Medulla oblongata (tissue), 1 donor: Measurements from ENCODE around the gene GRIN3A.

Source experiments
- DNase-seq: peaks from one replicate; pipeline ENCODE4 v3.0.0-alpha.2; 2015; ENCODE audit errors: extremely low spot score

The GRIN3A gene

GRCh38 chr9:101705135-101705661 lies 33.2 kb downstream of the GRIN3A start:
- peak; percentile 40 for DNase-seq

- no peak for DNase-seq
These were observed 36.2 kb downstream of the GRIN3A start for GRCh38 chr9:101702257-101702656.

GRCh38 chr9:101693546-101694336 lies 44.7 kb downstream of the GRIN3A start:
- no peak for DNase-seq

- DNase-seq = no peak
These were observed 46.8 kb downstream of the GRIN3A start for GRCh38 chr9:101691657-101692056.

GRCh38 chr9:101689039-101689438 lies 49.4 kb downstream of the GRIN3A start:
- no peak for DNase-seq

- no peak for DNase-seq
These were observed 53.8 kb downstream of the GRIN3A start for GRCh38 chr9:101684665-101685064.

- no peak for DNase-seq
These were observed 55.2 kb downstream of the GRIN3A start for GRCh38 chr9:101683236-101683635.

- DNase-seq = no peak
These were observed 60.6 kb downstream of the GRIN3A start for GRCh38 chr9:101677861-101678260.

GRCh38 chr9:101675341-101675740 lies 63.1 kb downstream of the GRIN3A start:
- DNase-seq = no peak

GRCh38 chr9:101674165-101674564 lies 64.3 kb downstream of the GRIN3A start:
- peak; percentile 28 for DNase-seq

- peak; percentile 10 for DNase-seq
These were observed 64.8 kb downstream of the GRIN3A start for GRCh38 chr9:101673642-101674041.

- DNase-seq = no peak
These were observed 66.9 kb downstream of the GRIN3A start for GRCh38 chr9:101671567-101671966.

GRCh38 chr9:101668421-101668820 lies 70.0 kb downstream of the GRIN3A start:
- no peak for DNase-seq

- no peak for DNase-seq
These were observed 74.0 kb downstream of the GRIN3A start for GRCh38 chr9:101664453-101664852.

GRCh38 chr9:101652601-101653175 lies 85.8 kb downstream of the GRIN3A start:
- DNase-seq = no peak

GRCh38 chr9:101650142-101650541 lies 88.3 kb downstream of the GRIN3A start:
- DNase-seq = no peak

GRCh38 chr9:101648493-101648892 lies 90.0 kb downstream of the GRIN3A start:
- DNase-seq = no peak

GRCh38 chr9:101639785-101640665 lies 98.4 kb downstream of the GRIN3A start:
- DNase-seq = no peak

GRCh38 chr9:101639311-101639710 lies 99.1 kb downstream of the GRIN3A start:
- no peak for DNase-seq

GRCh38 chr9:101636247-101636646 lies 102.2 kb downstream of the GRIN3A start:
- peak; percentile 16 for DNase-seq

GRCh38 chr9:101635473-101635872 lies 103.0 kb downstream of the GRIN3A start:
- DNase-seq = no peak

GRCh38 chr9:101634741-101635409 lies 103.6 kb downstream of the GRIN3A start:
- DNase-seq = no peak
